ENCODE data around the gene TJP3.

DNA sequence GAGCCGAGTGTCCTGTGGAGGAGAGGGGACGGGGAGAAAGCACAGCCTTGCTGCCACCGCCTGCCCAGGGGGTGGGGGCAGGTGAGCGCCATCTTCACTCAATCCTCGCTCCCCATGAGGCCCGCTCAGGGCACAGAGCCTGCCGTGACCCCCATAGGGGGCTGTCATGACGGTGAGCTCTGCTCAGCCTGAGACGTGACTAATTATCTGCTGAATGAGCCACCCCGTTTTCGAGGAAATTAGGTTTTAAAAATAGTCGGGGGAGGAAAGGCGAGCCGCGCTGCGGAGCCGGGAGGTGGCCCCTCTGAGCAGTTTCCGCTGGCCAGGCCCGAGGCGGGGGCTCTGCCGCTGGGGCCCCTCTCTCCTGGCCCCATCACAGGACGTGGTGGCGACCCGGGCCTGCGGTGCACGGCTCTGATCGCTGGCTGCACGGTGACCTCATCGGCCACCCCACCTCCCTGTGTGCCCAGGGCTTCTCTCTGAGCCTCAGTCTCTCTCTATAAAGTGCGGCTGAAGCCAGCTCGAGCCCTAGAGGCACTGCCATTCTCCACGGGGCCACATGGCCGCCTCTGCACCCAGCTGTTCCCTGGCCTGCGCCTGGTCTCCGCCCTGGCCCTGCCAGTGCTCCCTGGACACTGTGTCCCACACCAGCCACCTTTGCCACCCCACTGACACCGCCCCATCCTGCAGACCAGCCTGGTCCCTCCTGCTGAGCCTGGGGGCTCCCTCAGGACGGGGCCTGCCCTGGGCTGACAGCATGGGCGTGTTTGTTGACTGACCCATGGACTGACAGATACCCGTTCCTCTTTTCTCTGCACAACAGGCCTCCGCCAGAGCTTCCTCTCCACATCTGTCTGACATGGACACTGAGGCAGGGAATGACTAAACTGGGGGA lies 36.3 kb upstream of the TJP3 start:
- TF ChIP-seq POLR2A (IDR thresholded peaks at IDR 0.05; ENCODE audit: low read length) (no peak), GATA1 (IDR thresholded peaks at IDR 0.05; ENCODE audit: low read depth, low read length) (no peak)

Measured in erythroblast (primary cell).